Measurements from ENCODE around the gene GALNT17.

DNA sequence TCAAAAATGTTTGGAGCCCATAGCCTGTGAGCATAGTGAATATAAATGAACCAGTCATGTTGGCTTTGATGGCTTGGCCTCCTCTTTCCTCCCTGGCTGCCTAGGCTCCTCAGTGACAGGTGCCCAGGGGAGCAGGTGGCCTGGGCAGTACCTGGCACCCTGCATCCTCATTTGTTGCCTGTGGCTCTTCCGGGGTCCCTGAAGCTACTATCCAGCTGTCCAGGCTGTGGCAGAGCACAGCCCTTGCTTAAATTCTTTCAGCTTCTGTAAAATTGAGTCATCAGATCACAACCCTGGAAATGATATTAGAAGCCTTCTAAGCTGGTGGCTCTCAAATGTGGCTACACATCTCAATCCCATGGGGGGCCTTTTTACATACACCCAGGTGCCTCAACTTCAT, 525.4 kb downstream of the GALNT17 start:
- TF ChIP-seq TAF1 (IDR thresholded peaks at IDR 0.05; ENCODE audit: borderline replicate concordance, insufficient read depth, low read length), result no peak
- no peak for TF ChIP-seq SIN3A (IDR thresholded peaks at IDR 0.05; ENCODE audit: borderline replicate concordance, insufficient read depth, low read length)
